ENCODE results near the gene PCNT.

DNA sequence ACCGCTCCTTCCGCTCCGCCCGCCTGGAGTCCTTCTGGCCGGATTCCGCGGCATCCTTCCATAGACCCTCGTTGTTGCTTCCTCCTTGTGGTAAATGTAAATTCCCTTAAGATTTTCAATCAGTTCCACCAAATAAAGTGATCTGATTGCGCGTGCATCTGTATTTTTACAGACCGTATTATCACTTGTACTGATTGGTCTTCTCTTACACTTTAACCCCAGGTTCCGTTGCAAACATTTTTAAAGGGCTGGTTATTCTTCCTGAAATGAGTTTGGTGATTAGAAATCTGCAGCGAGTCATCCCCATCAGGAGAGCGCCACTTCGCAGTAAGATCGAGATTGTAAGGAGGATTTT lies 37.3 kb upstream of the PCNT start:
- TF ChIP-seq, protein P1, sequence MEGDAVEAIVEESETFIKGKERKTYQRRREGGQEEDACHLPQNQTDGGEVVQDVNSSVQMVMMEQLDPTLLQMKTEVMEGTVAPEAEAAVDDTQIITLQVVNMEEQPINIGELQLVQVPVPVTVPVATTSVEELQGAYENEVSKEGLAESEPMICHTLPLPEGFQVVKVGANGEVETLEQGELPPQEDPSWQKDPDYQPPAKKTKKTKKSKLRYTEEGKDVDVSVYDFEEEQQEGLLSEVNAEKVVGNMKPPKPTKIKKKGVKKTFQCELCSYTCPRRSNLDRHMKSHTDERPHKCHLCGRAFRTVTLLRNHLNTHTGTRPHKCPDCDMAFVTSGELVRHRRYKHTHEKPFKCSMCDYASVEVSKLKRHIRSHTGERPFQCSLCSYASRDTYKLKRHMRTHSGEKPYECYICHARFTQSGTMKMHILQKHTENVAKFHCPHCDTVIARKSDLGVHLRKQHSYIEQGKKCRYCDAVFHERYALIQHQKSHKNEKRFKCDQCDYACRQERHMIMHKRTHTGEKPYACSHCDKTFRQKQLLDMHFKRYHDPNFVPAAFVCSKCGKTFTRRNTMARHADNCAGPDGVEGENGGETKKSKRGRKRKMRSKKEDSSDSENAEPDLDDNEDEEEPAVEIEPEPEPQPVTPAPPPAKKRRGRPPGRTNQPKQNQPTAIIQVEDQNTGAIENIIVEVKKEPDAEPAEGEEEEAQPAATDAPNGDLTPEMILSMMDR (IDR thresholded peaks at IDR 0.05; ENCODE audit: low read depth, low read length, poor library complexity, severe bottlenecking), result no peak
- TF ChIP-seq EZH2phosphoT487 (IDR thresholded peaks at IDR 0.05; ENCODE audit: borderline replicate concordance, low read length), result no peak

Data from DOHH2 (cell line).